Body of pancreas (tissue), 4 donors: Measurements from ENCODE around the gene CFAP70.

ENCODE experiments used
- CTCF ChIP-seq, 7 experiments: fragments of 450-650 bp in 4 of 7; fragments of 200-600 bp in 3 of 7; sonication (generic) in 3 of 7; IDR thresholded peaks; one replicate each; pipeline ENCODE4 v1.5.1; 2016 to 2019; ENCODE audit warnings: antibody characterized with exemption in 7 of 7
- POLR2A ChIP-seq, 3 donors: fragments of 450-650 bp; IDR thresholded peaks; one replicate each; pipeline ENCODE4 v1.6.1; 2016; ENCODE audit warnings: antibody characterized with exemption in 3 of 3, mild to moderate bottlenecking in 2 of 3

GRCh38 chr10:73244866-73245477 lies 113.7 kb downstream of the CFAP70 start:
- TF ChIP-seq CTCF (IDR thresholded peaks at IDR 0.05) (no peak), POLR2A (IDR thresholded peaks at IDR 0.05) (no peak)
